GM06990 (cell line): ENCODE measurements around the gene UBE3B.

Experiments used
- DNase-seq: peaks from one replicate; pipeline ENCODE4 v3.0.0-alpha.2; 2011; ENCODE audit not compliant: insufficient read length; ENCODE audit errors: extremely low read depth
- H3K27me3 ChIP-seq: replicated peaks from 2 replicates; pipeline ENCODE4 v1.6.0; 2011; ENCODE audit warnings: low read length; ENCODE audit not compliant: control insufficient read depth, insufficient read depth
- H3K36me3 ChIP-seq: 2 replicates; pipeline ENCODE4 v1.5.1; 2011; ENCODE audit warnings: low read length; ENCODE audit not compliant: control insufficient read depth, insufficient read depth
- H3K4me3 ChIP-seq: replicated peaks from 2 replicates; pipeline ENCODE4 v1.5.1; 2011; ENCODE audit warnings: low read depth, mild to moderate bottlenecking, control low read depth, low read length
- TF ChIP-seq, protein P1 (sequence below): IDR thresholded peaks from 2 replicates; pipeline ENCODE4 v1.5.1; 2011; ENCODE audit warnings: low read length, control low read depth, mild to moderate bottlenecking, inconsistent platforms; ENCODE audit not compliant: insufficient read depth, poor library complexity, severe bottlenecking

The UBE3B gene

DNA sequence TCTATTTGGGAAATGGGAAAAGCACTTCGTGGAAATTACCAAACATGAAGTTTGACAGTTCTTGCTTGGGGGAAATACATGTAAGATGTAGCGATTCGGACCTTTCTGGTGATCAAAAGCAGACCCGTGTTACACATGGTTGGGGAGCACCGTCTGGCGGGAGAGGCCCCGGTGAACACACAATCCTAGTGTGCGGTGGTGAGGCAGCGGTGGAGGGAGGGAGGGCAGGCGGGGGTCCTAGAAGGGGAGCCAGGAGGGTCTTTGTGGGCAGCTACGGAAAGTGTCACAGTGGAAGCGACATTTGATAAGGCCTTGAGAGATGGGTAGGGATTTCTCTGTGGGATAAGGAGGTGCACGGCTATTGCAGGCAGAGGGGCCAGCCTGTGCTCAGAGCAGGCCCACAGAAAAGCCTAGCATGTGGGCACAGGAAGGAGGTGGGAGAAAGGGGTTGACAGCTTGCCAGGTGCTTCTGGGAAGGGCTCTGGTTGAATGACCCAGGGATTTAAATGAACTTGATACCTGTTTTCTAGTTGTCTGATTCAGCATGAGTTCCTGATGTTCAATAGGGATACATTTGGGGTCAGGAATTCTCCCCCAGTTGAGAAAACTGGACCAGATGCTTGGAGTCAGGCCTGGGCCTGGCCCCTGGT is 103.4 kb downstream of the UBE3B start:
- Histone ChIP-seq H3K27me3 (no peaks in the 10 kb centered on the region), H3K36me3 (peaks cover 45% of the 10 kb centered on the region), H3K4me3 (no peak overlapping the region)
- TF ChIP-seq, protein P1, sequence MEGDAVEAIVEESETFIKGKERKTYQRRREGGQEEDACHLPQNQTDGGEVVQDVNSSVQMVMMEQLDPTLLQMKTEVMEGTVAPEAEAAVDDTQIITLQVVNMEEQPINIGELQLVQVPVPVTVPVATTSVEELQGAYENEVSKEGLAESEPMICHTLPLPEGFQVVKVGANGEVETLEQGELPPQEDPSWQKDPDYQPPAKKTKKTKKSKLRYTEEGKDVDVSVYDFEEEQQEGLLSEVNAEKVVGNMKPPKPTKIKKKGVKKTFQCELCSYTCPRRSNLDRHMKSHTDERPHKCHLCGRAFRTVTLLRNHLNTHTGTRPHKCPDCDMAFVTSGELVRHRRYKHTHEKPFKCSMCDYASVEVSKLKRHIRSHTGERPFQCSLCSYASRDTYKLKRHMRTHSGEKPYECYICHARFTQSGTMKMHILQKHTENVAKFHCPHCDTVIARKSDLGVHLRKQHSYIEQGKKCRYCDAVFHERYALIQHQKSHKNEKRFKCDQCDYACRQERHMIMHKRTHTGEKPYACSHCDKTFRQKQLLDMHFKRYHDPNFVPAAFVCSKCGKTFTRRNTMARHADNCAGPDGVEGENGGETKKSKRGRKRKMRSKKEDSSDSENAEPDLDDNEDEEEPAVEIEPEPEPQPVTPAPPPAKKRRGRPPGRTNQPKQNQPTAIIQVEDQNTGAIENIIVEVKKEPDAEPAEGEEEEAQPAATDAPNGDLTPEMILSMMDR, result no peak
- DNase-seq, result no peak

DNA sequence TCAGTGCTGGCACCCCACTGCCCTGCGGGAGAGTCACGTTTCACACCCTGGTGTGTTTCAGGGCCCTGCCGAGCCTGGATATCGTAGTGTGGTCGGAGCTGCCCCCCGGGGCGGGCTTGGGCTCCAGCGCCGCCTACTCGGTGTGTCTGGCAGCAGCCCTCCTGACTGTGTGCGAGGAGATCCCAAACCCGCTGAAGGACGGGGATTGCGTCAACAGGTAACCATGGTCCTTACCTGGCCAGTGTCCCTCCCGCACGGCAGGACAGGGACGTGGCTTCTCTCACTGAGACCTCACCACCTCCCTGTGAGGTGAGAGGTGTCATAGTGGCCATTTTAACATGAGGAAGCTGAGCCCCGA is 103.9 kb downstream of the UBE3B start:
- Histone ChIP-seq H3K36me3 (peaks cover 42% of the 10 kb centered on the region), H3K4me3 (no peak overlapping the region), H3K27me3 (no peaks in the 10 kb centered on the region)
- TF ChIP-seq, protein P1, result no peak
- DNase-seq, result no peak

DNA sequence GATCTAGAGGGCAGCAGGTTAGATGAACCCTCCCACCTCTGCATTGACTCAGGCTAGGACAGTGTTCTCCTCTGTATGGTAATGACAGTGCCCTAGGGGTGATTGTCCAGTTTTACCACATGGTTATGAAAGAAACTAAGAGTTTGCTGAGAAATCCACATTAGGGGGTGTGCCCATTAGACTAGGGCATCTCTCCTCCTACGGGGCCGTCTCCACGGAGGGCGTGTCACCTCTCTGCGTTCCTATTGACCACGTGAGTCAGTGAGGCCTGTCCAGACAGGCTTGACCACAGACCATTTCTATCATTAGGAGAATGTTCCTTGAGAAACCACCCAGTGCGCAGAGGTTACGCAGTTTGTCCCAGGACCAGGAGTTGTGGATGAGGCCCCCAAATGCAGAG is 104.4 kb downstream of the UBE3B start:
- DNase-seq, result no peak
- TF ChIP-seq, protein P1, result no peak
- Histone ChIP-seq H3K27me3 (no peaks in the 10 kb centered on the region), H3K36me3 (peaks cover 45% of the 10 kb centered on the region), H3K4me3 (no peak overlapping the region)

DNA sequence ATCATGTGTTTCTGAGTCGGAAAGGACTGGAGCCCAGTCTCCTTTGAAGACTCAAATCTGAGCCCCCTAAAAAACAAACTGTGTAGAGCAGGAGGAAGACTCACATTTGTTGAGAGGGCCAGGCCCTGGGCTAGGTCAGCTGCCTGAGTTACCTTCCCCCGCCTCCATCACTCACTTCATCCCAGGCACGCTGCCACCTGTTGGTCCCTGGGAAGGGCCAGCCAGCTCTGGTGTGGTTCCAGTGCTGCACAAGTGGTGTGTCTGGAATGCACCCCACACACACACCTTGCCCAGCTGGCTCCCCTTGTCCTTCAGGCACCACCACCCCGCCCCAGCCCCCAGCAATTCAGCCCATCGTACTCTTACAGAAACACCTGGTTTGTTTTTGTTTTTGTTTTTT is 105.2 kb downstream of the UBE3B start:
- no peak for DNase-seq
- TF ChIP-seq, protein P1, result no peak
- Histone ChIP-seq H3K27me3 (no peaks in the 10 kb centered on the region), H3K4me3 (no peak overlapping the region), H3K36me3 (peaks cover 43% of the 10 kb centered on the region)

DNA sequence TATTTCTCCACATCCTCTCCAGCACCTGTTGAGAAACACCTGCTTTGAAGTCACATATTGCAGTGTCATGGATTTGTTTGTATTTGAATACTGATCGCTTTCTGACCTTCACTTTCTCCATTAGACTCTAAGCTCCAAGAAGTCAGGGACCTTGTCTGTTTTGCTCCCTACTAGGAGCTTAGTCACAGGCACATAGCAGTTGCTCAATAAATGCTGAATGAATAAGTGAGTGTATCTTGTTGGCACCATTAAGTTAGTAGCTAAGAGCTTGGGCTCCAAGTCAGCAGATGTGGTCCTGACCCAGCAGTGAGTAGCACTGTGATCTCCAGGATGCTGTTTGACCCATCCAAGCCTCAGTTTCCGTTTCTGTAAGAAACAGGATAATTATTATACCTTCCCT is 106.3 kb downstream of the UBE3B start:
- peaks cover 39% of the 10 kb centered on the region for H3K36me3 ChIP-seq
- TF ChIP-seq, protein P1, result no peak
- no peaks in the 10 kb centered on the region for H3K27me3 ChIP-seq
- no peak overlapping the region for H3K4me3 ChIP-seq
- DNase-seq, result no peak
